Measurements from ENCODE around the gene HSPBP1.

- TF ChIP-seq, protein P1, sequence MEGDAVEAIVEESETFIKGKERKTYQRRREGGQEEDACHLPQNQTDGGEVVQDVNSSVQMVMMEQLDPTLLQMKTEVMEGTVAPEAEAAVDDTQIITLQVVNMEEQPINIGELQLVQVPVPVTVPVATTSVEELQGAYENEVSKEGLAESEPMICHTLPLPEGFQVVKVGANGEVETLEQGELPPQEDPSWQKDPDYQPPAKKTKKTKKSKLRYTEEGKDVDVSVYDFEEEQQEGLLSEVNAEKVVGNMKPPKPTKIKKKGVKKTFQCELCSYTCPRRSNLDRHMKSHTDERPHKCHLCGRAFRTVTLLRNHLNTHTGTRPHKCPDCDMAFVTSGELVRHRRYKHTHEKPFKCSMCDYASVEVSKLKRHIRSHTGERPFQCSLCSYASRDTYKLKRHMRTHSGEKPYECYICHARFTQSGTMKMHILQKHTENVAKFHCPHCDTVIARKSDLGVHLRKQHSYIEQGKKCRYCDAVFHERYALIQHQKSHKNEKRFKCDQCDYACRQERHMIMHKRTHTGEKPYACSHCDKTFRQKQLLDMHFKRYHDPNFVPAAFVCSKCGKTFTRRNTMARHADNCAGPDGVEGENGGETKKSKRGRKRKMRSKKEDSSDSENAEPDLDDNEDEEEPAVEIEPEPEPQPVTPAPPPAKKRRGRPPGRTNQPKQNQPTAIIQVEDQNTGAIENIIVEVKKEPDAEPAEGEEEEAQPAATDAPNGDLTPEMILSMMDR (IDR thresholded peaks at IDR 0.05; ENCODE audit: low read length) = no peak
- TF ChIP-seq EZH2 (IDR thresholded peaks at IDR 0.05; ENCODE audit: borderline replicate concordance, low read length) = no peak
Observed at GRCh38 chr19:55304279-55304978, 24.5 kb upstream of the HSPBP1 start.
